IPS DF 6.9 (cell line): Measurements from ENCODE around the gene CEP55.

Source experiments
- DNase-seq: peaks from one replicate; pipeline ENCODE4 v3.0.0-alpha.2; 2013; ENCODE audit warnings: low read depth, low spot score
- H3K27ac ChIP-seq: one replicate; pipeline ENCODE4 v1.5.1; 2013; ENCODE audit warnings: low read length, control low read depth
- H3K27me3 ChIP-seq: 2 replicates; pipeline ENCODE4 v1.6.1; 2013; ENCODE audit warnings: mild to moderate bottlenecking, low read length; ENCODE audit not compliant: control insufficient read depth, insufficient read depth
- H3K36me3 ChIP-seq: 2 replicates; pipeline ENCODE4 v1.6.1; 2013; ENCODE audit warnings: low read length; ENCODE audit not compliant: control insufficient read depth, insufficient read depth
- H3K4me1 ChIP-seq: 2 replicates; pipeline ENCODE4 v1.6.1; 2013; ENCODE audit warnings: low read length; ENCODE audit not compliant: control insufficient read depth, insufficient read depth
- H3K4me3 ChIP-seq: 2 replicates; pipeline ENCODE4 v1.5.1; 2013; ENCODE audit warnings: mild to moderate bottlenecking, low read length
- H3K9me3 ChIP-seq: 2 replicates; pipeline ENCODE4 v1.6.1; 2013; ENCODE audit warnings: low read length, inconsistent platforms; ENCODE audit not compliant: control insufficient read depth, insufficient read depth
- WGBS: extraction: QIAGEN DNeasy Blood & Tissue Kit; methylation state at CpG from one replicate; pipeline ENCODE4 v1.1.7; 2013; ENCODE audit warnings: mixed read lengths, missing lambda C conversion rate; ENCODE audit not compliant: insufficient read length, insufficient coverage; 5-methylcytosine and 5-hydroxymethylcytosine counted together

Gene CEP55

GRCh38 chr10:93482145-93482834 is 14.1 kb upstream of the CEP55 start, which contains the start of gene MYOF:
TSS of gene MYOF (minus strand) at chr10:93482334. CDS start at chr10:93482194, 140 bp downstream.
- Histone ChIP-seq H3K9me3 (no peaks in the 10 kb centered on the region), H3K4me3 (peak within 1 kb of the TSS; percentile 81; the same call in 1 of the 2 replicates), H3K36me3 (no peaks in the 10 kb centered on the region), H3K27ac (no peak within 1 kb of the TSS), H3K4me1 (0 out of 2 replicates have a peak, but pooled peaks cover 1% of the 10 kb centered on the region), H3K27me3 (no peaks in the 10 kb centered on the region)
- WGBS: no CpG with 5 or more reads among the region's 27 CpGs
- DNase-seq: no peak

GRCh38 chr10:93485690-93486089 is 10.7 kb upstream of the CEP55 start:
- no CpG with 5 or more reads among the region's 1 CpG for WGBS
- no peak overlapping the region for H3K27ac ChIP-seq
- no peak for DNase-seq
- no peaks in the 10 kb centered on the region for H3K27me3 ChIP-seq
- H3K4me3 ChIP-seq: no peak overlapping the region
- H3K9me3 ChIP-seq: no peaks in the 10 kb centered on the region
- H3K36me3 ChIP-seq: no peaks in the 10 kb centered on the region
- no peaks in the 10 kb centered on the region for H3K4me1 ChIP-seq

- H3K27ac ChIP-seq: no peak overlapping the region
- H3K9me3 ChIP-seq: no peaks in the 10 kb centered on the region
- DNase-seq: no peak
- no peaks in the 10 kb centered on the region for H3K27me3 ChIP-seq
- WGBS: no CpG with 5 or more reads among the region's 4 CpGs
- no peaks in the 10 kb centered on the region for H3K36me3 ChIP-seq
- no peak overlapping the region for H3K4me3 ChIP-seq
- no peaks in the 10 kb centered on the region for H3K4me1 ChIP-seq
Measured at GRCh38 chr10:93488956-93489528, 7.4 kb upstream of the CEP55 start.

- no peak overlapping the region for H3K27ac ChIP-seq
- no peaks in the 10 kb centered on the region for H3K36me3 ChIP-seq
- H3K4me1 ChIP-seq: no peaks in the 10 kb centered on the region; the same call in 1 of the 2 replicates
- no peak for DNase-seq
- H3K27me3 ChIP-seq: no peaks in the 10 kb centered on the region
- H3K9me3 ChIP-seq: no peaks in the 10 kb centered on the region
- no peak overlapping the region for H3K4me3 ChIP-seq
- WGBS: no CpG with 5 or more reads among the region's 2 CpGs
Measured at GRCh38 chr10:93491602-93492121, 4.8 kb upstream of the CEP55 start.

GRCh38 chr10:93493162-93493561 is 3.2 kb upstream of the CEP55 start:
- no peaks in the 10 kb centered on the region; the same call in 1 of the 2 replicates for H3K4me1 ChIP-seq
- DNase-seq: no peak
- H3K27me3 ChIP-seq: no peaks in the 10 kb centered on the region
- H3K36me3 ChIP-seq: no peaks in the 10 kb centered on the region
- H3K27ac ChIP-seq: no peak overlapping the region
- H3K4me3 ChIP-seq: no peak overlapping the region
- whole genome bisulfite sequencing: no CpG with 5 or more reads among the region's 3 CpGs
- H3K9me3 ChIP-seq: no peaks in the 10 kb centered on the region

GRCh38 chr10:93494494-93494893 is 1.9 kb upstream of the CEP55 start:
- H3K36me3 ChIP-seq: no peaks in the 10 kb centered on the region
- H3K4me3 ChIP-seq: no peak overlapping the region
- H3K27me3 ChIP-seq: no peaks in the 10 kb centered on the region
- no peak for DNase-seq
- no peak overlapping the region for H3K27ac ChIP-seq
- H3K4me1 ChIP-seq: no peaks in the 10 kb centered on the region; the same call in 1 of the 2 replicates
- WGBS: no CpG with 5 or more reads among the region's 2 CpGs
- no peaks in the 10 kb centered on the region for H3K9me3 ChIP-seq

- no CpG with 5 or more reads among the region's 28 CpGs for WGBS
- Histone ChIP-seq H3K36me3 (no peaks in the 10 kb centered on the region), H3K27ac (no peak overlapping the region), H3K4me1 (no peaks in the 10 kb centered on the region; the same call in 1 of the 2 replicates), H3K9me3 (no peaks in the 10 kb centered on the region), H3K4me3 (peak overlapping the region; percentile 54; the same call in 1 of the 2 replicates), H3K27me3 (no peaks in the 10 kb centered on the region)
- no peak for DNase-seq
Measured at GRCh38 chr10:93495654-93496321, 624 bp upstream of the CEP55 start.

GRCh38 chr10:93498166-93498565 is 1.8 kb downstream of the CEP55 start:
- Histone ChIP-seq H3K4me1 (no peaks in the 10 kb centered on the region; the same call in 1 of the 2 replicates), H3K9me3 (no peaks in the 10 kb centered on the region), H3K27ac (no peak overlapping the region), H3K36me3 (no peaks in the 10 kb centered on the region), H3K27me3 (no peaks in the 10 kb centered on the region), H3K4me3 (no peak overlapping the region)
- no CpG with 5 or more reads among the region's 5 CpGs for WGBS
- no peak for DNase-seq

GRCh38 chr10:93501650-93502049 is 5.2 kb downstream of the CEP55 start:
- Histone ChIP-seq H3K36me3 (peaks cover 3% of the 10 kb centered on the region; the same call in 1 of the 2 replicates), H3K27ac (no peak overlapping the region)

GRCh38 chr10:93503075-93503474 is 6.7 kb downstream of the CEP55 start:
- H3K9me3 ChIP-seq: no peaks in the 10 kb centered on the region
- no peaks in the 10 kb centered on the region for H3K27me3 ChIP-seq
- no peak for DNase-seq
- H3K4me1 ChIP-seq: no peaks in the 10 kb centered on the region
- H3K27ac ChIP-seq: no peak overlapping the region
- no peak overlapping the region for H3K4me3 ChIP-seq
- peaks cover 3% of the 10 kb centered on the region; the same call in 1 of the 2 replicates for H3K36me3 ChIP-seq
- no CpG with 5 or more reads among the region's 6 CpGs for WGBS

More at GRCh38 chr10:93501650-93502049, 5.2 kb downstream of the CEP55 start:
- no peaks in the 10 kb centered on the region for H3K27me3 ChIP-seq
- no peaks in the 10 kb centered on the region for H3K4me1 ChIP-seq
- no peak overlapping the region for H3K4me3 ChIP-seq
- no peak for DNase-seq
- no peaks in the 10 kb centered on the region for H3K9me3 ChIP-seq
